GM19455 (cell line): ENCODE measurements around the gene RBL1.
"Not testable (repeated sequence)": the region's sequence is repeated elsewhere in the genome, so short reads cannot be mapped to it uniquely, and the experiment has no call there.

Experiments
- ATAC-seq: cut with Tn5 transposase; IDR thresholded peaks from one replicate; pipeline ENCODE4 v1.9.1; 2021; ENCODE audit not compliant: unreplicated experiment

The RBL1 gene, protein sequence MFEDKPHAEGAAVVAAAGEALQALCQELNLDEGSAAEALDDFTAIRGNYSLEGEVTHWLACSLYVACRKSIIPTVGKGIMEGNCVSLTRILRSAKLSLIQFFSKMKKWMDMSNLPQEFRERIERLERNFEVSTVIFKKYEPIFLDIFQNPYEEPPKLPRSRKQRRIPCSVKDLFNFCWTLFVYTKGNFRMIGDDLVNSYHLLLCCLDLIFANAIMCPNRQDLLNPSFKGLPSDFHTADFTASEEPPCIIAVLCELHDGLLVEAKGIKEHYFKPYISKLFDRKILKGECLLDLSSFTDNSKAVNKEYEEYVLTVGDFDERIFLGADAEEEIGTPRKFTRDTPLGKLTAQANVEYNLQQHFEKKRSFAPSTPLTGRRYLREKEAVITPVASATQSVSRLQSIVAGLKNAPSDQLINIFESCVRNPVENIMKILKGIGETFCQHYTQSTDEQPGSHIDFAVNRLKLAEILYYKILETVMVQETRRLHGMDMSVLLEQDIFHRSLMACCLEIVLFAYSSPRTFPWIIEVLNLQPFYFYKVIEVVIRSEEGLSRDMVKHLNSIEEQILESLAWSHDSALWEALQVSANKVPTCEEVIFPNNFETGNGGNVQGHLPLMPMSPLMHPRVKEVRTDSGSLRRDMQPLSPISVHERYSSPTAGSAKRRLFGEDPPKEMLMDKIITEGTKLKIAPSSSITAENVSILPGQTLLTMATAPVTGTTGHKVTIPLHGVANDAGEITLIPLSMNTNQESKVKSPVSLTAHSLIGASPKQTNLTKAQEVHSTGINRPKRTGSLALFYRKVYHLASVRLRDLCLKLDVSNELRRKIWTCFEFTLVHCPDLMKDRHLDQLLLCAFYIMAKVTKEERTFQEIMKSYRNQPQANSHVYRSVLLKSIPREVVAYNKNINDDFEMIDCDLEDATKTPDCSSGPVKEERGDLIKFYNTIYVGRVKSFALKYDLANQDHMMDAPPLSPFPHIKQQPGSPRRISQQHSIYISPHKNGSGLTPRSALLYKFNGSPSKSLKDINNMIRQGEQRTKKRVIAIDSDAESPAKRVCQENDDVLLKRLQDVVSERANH

DNA sequence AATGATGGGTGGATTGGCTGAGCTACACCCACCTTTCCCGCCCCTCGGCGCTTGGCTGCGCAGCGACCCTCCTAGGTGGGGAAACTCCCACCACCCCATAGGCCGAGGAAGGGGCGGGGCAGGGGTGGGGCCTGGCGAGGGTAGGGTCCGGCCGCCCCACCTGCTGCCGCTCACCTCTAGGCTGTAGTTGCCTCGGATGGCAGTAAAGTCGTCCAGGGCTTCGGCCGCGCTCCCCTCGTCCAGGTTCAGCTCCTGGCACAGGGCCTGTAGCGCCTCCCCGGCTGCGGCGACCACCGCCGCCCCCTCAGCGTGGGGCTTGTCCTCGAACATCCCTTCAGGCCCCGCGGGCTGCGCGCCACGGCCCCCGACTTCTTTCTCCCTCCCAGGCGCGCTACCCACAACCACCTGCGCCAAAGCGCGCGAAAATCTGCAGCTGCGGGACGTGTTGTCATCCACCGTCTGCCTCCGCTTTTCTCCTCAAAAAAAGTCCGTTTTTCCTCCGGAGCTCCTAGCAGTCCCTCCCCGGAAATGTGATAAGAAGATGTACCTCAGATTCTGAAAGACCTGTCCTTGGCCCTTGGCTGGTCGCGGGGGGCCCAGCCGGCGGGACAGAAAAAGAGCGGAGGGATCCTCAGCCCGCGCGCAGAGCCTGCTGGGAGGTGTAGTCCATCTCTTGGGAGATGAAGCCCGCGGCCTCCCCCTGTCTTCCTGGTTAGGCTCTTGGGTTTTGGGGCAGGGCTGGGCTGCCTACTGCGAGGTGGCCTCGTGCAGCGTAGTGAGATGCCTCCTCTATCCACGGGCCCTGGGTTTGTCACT is at the start of gene RBL1:
Gene RBL1 (minus strand): TSS at position 399 of the 816 bp plus-strand sequence. CDS start 69 bp downstream, at position 330.
- ATAC-seq: peak; percentile 66

DNA sequence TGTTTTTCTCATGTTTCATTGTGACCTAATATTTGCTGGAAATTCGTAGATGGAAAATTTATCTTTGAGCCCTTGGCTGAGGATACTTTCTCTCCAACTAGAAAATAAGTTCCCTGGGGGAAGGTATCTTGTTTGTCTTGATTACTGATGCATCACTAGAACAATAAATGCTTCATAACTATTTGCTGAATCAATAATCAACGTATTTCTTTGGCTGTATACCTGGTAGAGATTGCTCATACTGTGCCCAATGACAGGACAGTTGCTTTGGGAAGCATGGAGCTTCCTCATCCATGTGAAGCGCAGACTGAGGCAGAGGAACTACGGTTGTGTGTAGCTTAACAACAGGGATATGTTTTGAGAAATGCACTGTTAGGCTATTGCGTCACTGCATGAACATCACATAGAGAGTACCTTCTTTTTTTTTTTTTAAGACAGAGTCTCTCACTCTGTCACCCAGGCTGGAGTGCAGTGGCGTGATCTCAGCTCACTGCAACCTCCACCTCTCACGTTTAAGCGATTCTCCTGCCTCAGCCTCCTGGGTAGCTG is 49.1 kb upstream of the RBL1 start:
- ATAC-seq: no peak

DNA sequence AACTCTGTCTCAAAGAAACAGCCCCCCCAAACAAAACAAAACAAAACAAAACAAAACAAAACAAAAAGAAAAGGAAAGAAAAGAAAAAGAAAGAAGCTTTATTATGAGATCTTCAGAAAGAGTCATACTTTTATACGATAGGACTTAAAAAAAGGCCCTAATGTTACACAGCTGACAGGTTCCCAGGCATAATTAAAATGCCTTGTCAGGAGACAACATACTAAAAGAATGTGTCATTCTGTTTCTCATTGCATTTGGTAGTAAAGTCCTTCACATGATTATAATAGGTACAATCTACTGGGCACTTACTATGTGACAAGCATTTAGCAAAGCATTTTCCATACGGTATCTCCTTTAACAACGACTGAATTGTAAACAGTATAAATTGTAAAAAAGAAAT is 46.9 kb upstream of the RBL1 start:
- ATAC-seq: no peak

DNA sequence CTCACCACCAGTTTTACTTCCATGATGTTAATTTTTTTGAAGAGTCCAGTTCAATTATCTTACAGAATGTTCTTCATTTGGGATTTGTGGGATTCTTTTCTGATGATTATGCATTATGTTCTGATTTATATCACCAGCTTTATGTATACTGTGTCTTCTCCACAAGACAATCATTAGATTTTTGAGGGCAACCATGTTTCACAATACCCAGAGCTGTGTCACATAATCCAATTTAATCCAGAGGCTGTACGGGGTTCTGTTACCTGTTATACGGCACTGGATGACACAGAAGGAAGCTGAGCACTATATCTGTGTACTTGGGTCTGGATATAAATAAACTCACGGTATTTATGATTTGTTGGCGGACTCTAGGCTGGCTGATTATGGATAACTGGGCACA is 41.8 kb upstream of the RBL1 start:
- no peak for ATAC-seq

DNA sequence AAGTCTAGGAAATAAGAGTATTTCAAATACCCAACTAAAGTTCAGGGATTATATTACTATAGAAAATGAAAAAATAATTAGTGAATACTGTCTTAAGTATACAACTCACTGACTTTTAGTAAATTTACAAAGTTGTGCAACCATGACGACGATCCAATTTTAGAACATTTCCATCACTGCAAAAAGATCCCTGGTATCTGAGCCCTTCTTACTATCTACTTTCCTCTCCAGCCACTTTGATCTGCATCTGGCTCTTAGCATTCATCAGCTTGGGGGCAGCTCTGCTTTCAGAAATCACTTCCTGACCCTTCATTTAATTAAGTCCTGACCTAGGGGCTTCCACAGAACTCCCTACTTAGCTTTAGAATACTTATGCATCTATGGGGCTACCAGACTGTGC is 38.2 kb upstream of the RBL1 start:
- ATAC-seq: no peak

DNA sequence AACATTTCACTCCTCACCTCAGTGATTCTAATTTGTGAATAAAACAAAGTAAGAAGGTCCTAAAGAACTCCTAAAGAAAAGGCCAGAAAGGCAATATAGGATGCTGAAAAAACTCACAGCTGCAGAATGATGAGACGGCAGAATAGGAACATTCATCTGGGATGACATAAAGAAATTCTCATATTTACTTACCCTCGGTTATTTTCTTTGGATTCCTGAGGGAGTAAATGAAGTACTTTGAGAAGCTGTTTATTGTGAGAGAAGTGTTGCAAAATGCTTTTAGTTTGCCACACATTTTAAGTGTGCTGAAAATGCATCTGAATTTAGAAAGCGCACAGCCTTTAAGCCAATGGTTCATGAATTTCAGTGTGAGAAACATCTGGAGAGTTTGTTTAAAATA is 35.7 kb upstream of the RBL1 start:
- no peak for ATAC-seq

DNA sequence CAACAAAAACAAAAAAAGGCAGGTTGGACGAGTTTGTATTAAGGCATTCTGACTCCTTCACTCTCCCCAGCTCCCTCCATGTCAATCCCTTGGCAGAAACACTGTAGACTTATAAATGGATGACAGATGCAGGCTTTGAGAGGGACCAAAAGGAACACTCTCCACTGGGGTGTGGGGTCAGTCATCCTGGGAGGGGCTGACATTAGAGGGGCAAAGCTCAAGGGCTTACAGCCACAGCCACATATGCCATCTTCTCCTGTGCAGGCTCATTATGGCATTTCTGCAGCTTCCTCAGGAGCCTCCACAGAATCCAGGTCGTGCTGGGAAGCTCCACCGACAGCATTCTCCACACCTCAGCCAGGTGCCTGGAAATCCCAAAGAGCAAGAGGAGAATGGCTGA is 33.0 kb upstream of the RBL1 start:
- no peak for ATAC-seq

DNA sequence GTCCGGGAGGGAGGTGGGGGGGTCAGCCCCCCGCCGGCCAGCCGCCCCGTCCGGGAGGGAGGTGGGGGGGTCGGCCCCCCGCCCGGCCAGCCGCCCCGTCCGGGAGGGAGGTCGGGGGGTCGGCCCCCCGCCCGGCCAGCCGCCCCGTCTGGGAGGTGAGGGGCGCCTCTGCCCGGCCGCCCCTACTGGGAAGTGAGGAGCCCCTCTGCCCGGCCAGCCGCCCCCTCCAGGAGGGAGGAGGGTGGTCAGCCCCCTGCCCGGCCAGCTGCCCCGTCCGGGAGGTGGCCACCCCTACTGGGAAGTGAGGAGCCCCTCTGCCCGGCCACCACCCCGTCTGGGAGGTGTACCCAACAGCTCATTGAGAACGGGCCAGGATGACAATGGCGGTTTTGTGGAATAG is 30.5 kb upstream of the RBL1 start:
- ATAC-seq: not testable (repeated sequence)

DNA sequence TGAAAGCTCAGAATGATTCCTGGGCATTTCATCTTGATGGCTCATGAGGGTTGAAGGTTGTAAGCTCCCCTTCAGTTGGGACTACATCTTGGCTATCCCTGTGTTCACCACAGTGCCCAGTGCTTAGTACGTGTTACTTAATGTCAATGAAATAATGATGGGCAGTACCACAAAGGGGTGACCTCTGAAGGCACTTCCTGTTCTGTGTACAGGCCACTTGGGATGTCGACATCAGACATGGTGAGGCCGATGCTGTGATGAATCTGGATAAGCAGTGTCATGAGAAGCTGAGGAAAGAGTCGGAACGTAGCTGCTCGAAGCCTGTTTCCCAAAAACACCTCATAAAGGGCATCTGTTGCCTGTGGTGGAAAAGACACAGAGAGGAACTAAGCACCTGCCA is 27.6 kb upstream of the RBL1 start:
- ATAC-seq: no peak

DNA sequence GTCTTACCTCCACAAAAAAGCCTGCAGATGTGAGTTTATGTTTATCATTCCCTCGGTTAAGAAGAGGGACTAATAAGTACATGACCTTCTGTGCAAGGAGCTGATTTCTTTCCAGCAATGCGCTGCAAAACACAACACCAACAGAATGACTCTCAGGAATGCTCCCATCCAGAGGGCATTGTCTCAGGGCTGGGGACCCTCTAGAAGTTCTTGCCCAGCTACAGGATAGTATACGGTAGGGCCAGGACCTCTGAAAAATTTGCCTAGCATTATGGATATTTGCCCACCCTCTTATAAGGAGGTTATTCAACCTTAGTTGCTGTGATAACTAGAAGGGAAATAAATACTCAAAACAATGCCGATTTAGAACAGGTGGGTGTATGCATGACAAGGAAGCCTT is 24.7 kb upstream of the RBL1 start:
- no peak for ATAC-seq

DNA sequence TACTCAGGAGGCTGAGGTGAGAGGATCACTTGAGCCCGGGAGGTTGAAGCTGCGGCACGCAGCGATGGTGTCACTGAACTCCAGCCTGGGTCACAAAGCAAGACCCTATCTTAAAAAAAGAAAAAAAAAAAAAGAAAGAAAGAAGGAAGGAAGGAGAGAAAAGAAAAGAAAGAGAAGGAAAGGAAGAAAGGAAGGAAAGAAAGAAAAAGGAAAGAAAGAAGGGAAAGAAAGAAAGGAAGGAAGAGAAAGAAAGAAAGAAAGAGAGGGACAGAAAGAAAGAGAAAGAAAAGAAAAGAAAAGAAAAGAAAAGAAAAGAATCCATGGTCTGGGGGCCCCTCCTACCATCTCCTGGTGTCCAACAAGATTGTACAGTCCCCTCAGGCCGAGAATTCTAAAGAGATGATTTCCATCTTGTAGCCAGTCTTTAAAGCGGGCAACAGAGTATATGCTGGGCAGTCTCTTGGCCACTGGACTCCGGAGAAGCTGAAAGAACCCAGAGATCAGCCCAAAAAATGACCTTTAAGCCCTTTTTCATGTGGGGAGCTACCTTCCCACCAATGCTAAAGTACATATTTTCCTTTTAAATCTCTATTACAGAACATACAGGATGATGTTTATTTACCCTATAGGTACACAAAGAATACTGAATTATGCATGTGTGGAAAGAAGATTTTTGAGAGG is 23.7 kb upstream of the RBL1 start:
- ATAC-seq: no peak

DNA sequence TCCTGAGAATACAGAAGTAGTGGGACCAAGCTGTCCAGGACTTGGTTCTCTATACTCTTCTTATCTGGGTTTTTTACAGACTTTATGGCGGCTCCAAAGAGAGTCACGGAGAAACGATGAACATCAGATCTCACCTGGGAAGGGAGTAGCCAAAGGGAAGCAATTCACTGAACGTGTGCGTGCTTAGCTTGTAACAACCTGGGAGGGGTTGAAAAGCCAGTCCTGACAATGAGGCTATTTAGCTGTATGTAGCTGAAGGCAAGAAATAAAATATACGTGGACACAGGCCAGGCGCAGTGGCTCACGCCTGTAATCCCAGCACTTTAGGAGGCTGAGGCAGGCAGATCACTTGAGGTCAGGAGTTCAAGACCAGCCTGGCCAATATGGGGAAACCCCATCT is 18.2 kb upstream of the RBL1 start:
- ATAC-seq: no peak

DNA sequence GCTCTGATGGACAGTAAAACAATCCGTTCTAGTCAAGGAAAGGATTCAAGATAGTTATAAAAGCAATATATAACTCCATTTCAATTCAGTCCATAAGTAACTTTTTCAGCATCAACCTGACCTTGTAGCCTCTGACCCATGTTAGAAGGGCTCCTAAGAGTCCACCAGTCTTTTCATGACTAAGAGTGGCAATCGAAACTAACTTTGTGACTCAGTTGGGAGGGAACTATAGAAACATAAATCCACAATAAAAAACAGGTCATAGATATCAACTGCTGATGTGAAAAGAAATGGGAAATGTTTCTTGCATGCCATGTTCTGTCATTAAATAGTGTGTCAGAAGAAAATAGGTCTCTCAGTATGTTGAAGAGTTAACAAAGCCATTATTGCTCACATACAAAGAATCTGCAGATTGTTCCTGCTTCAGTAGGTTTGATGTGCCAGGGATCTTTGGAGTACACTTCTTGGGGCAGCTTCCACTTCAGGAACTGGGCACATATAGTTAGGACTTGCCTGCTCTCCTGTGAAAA is 16.2 kb upstream of the RBL1 start:
- no peak for ATAC-seq

DNA sequence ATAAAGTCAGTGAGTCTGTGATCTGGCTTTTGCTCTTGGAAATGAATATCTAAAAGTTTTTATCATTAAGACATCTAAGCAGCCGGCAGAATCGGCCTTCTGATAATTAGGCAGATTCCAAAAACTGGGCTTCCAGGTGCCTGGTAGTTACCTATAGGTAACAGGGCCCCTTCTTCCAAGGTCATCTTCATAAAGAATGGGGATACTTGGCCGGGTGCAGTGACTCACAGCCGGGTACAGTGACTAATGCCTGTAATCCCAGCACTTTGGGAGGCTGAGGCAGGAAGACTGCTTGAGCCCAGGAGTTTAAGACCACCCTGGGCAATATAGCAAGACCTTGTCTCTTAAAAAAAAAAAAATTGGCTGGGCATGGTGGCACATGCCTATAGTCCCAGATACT is 12.9 kb upstream of the RBL1 start:
- no peak for ATAC-seq

DNA sequence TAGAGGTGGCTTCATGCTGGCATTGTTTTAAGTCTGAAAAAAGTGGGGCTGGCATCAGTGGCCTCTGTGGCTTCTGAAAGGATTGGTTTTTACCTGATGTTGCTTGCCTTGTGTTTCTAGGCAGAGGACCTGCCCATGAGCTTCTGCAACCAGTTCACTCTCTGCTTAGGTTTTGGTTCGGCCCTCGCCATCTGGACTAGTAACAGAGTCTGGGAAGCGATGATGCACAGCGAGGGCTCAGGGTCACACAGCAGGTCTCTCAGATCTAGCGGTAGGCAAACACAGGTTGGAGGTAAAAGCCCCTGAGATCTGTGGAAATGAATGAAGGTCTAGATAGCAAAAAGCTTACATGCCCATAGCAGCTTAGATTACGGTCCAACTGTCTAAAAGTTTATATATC is 6.8 kb upstream of the RBL1 start:
- no peak for ATAC-seq

DNA sequence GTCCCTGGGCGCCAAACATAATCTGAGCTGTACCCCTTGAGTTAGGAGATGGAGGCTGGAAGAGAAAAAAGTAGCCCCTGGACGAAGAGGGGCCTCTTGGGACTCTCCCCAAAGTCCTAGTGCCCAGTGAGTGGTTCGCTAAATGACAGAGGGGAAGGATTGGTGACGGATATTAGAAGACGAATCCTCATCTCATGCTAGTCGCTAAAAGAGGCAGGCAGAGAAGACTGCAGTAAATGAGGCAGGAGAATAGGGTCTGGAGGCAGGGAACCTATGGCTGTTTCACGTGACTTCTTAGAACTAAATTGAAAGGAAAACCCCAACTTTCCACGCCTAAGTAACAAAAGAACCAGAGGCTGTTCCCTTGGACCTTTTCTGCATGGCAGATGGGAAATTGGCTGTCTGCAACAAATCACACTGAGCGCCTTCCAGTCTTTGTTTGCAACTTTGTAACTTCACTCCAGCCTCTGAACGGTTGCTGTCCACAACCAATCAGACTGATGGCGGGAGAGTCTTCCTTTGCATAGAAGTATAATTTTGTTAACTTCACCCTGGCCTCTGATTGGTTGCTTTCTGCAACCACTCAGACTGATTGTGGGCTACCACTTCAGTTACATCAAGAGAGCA is 731 bp upstream of the RBL1 start:
- ATAC-seq: no peak

DNA sequence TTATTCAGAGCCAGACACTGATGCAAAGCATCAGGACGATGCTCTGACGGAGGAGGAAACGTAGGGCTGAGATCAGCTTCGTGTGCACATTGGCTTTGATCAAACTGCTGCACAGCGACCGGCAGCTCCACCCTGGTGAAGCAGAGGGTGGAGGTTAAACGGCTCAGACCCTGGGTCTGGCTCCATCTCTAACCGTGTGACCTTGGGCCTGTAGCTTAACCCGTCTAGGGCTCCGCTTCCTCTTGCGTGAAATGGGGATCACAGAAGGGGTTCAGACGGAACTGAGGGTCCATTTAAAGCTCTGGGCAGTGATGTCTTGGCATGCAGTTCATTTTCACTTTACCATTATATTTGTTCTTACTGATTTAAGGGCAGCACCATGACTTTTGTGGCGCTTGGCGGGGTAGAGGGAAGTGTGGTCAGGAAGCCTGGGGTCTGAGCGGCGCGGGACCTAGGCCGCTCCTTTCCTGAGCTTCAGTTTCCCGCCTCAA is 644 bp downstream of the RBL1 start:
- ATAC-seq: peak; percentile 23

DNA sequence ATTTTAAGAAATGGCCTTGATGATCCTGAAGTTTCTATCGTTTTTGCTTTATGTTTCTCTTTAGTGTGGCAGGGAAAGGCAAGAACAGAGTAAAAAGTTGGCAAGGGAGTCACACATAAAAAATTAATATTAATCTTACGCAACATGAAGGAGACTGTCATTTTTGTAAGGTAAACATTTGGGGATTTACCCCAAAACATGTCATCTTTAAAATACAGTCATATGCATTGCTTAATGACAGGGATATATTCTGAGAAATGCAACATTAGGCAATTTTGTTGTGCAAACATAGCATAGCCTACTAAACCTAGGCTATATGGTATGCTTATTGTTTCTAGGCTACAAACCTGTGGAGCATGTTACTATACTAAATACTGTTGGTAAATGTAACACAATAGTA is 5.4 kb downstream of the RBL1 start:
- ATAC-seq: no peak

DNA sequence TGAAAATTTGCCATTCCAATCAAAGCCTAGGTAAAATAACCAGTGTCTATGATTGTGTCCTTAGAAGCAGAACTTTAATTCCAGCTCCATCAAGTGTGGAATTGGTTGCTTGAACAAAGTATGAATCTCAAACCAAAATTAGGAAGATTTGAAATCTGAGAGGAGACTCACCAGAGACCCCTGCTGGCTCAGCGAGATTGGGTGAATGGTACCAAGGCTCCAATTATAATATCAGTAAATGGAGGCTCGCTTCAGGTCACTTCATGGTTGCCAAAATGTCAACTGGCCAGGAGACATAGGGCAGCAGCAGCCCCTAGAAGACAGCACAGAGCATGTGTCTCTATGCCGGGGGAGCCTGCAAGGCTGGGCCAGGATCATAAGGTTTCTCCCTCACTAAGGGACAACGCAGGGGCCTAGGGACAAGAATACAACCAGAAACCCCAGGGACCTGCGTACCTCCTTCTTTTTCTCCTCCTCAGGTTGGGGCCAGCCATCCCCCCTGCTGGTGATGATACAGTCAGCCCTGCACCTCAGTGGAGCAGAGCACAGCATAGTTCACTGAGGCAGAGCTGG is 14.0 kb downstream of the RBL1 start:
- no peak for ATAC-seq
